Caco-2 (cell line): ENCODE data around the gene BAIAP2L2. TPM values are rescaled to one million over a fixed set of nuclear protein-coding genes. Genes with fewer than 3 reads are reported as not detected.

Experiments
- BruUV-seq: library from RNA; stranded (reverse); fragments of 400-500 nt; replicated peaks from 2 replicates; lab custom pipeline; 2021; lab: Mats Ljungman, UMichigan
- CTCF ChIA-PET: fragments of 300-600 bp; sonication (Branson Sonifier 250); formaldehyde crosslinking; loops from one replicate; lab custom pipeline; 2022; ENCODE audit warnings: antibody characterized with exemption; lab: Charles Lee
- POLR2A ChIA-PET: fragments of 300-600 bp; sonication (Branson Sonifier 250); formaldehyde crosslinking; loops from one replicate; lab custom pipeline; 2022; ENCODE audit warnings: antibody characterized with exemption; lab: Charles Lee
- DNase-seq, 2 experiments: peaks; one replicate each; pipeline versions ENCODE4 v3.0.0 to v3.0.0-alpha.2; 2020 to 2022
- H3K27me3 ChIP-seq: replicated peaks from 2 replicates; pipeline ENCODE4 v1.6.0; 2011; ENCODE audit warnings: low read length; ENCODE audit not compliant: control insufficient read depth, insufficient read depth
- H3K36me3 ChIP-seq: 2 replicates; pipeline ENCODE4 v1.5.1; 2011; ENCODE audit warnings: low read length; ENCODE audit not compliant: control insufficient read depth, insufficient read depth
- H3K4me1 ChIP-seq: fragments of 250-450 bp; sonication (Bioruptor Pico); 2 replicates; pipeline ENCODE4 v1.5.1; 2020; ENCODE audit warnings: mild to moderate bottlenecking
- H3K4me3 ChIP-seq: 2 replicates; pipeline ENCODE4 v1.5.1; 2011; ENCODE audit warnings: low read depth, mild to moderate bottlenecking, control low read depth, low read length
- H3K9me3 ChIP-seq: fragments of 250-450 bp; sonication (Bioruptor Pico); 2 replicates; pipeline ENCODE4 v1.5.1; 2020; ENCODE audit warnings: mild to moderate bottlenecking, moderate library complexity
- H3K27ac Mint-ChIP-seq: one replicate; pipeline ENCODE4 v1.8.0; 2022; ENCODE audit warnings: mixed read lengths; ENCODE audit not compliant: unreplicated experiment
- H3K27me3 Mint-ChIP-seq: one replicate; pipeline ENCODE4 v1.8.0; 2022; ENCODE audit warnings: mixed read lengths; ENCODE audit not compliant: insufficient read depth, unreplicated experiment
- H3K36me3 Mint-ChIP-seq: one replicate; pipeline ENCODE4 v1.8.0; 2022; ENCODE audit warnings: mild to moderate bottlenecking, mixed read lengths; ENCODE audit not compliant: insufficient read depth, unreplicated experiment
- H3K4me1 Mint-ChIP-seq: one replicate; pipeline ENCODE4 v1.8.0; 2022; ENCODE audit warnings: low read depth, mixed read lengths; ENCODE audit not compliant: unreplicated experiment
- H3K4me3 Mint-ChIP-seq: one replicate; pipeline ENCODE4 v1.8.0; 2022; ENCODE audit warnings: mild to moderate bottlenecking, moderate library complexity, mixed read lengths; ENCODE audit not compliant: unreplicated experiment
- H3K9me3 Mint-ChIP-seq: one replicate; pipeline ENCODE4 v1.8.0; 2022; ENCODE audit warnings: mixed read lengths; ENCODE audit not compliant: unreplicated experiment
- CTCF ChIP-seq, 2 experiments: fragments of 200-600 bp in 1 of 2; IDR thresholded peaks; 1 replicate in 1 of 2; 2 replicates in 1 of 2; pipeline versions ENCODE4 v1.5.1 to v1.8.0; 2011 to 2022; ENCODE audit warnings: antibody characterized with exemption in 1 of 2, control low read depth in 1 of 2, inconsistent platforms in 1 of 2, low read depth in 1 of 2, low read length in 1 of 2, mild to moderate bottlenecking in 1 of 2, moderate library complexity in 1 of 2; ENCODE audit not compliant: insufficient read depth in 1 of 2, severe bottlenecking in 1 of 2, unreplicated experiment in 1 of 2
- intact Hi-C: fragments of 100-400 bp; cut with micrococcal nuclease; formaldehyde crosslinking; loops from one replicate; pipeline ENCODE4 v1.10.0; 2022; ENCODE audit not compliant: unreplicated experiment
- total RNA-seq: library from RNA; stranded (reverse); gene quantifications from 2 replicates; pipeline ENCODE4 v1.2.3, GENCODE V29; 2022

Gene BAIAP2L2
- total RNA-seq, 1 experiment from 2014 or later = 4.4 TPM

- TF ChIP-seq CTCF (IDR thresholded peaks at IDR 0.05; ENCODE audit: insufficient read depth in 1 of 2, low read depth in 1 of 2, low read length in 1 of 2, severe bottlenecking in 1 of 2, unreplicated experiment in 1 of 2) = no peak
- H3K4me1 Mint-ChIP-seq = no peaks in the 10 kb centered on the region
- no peaks in the 10 kb centered on the region for H3K27me3 Mint-ChIP-seq
- H3K27ac Mint-ChIP-seq = no peak overlapping the region
- ChIA-PET POLR2A (no interaction called here), CTCF (no interaction called here)
- peaks cover 5% of the 10 kb centered on the region for H3K36me3 Mint-ChIP-seq
- no peaks in the 10 kb centered on the region for H3K27me3 ChIP-seq
- BruUV-seq = no TSS peak
- intact Hi-C loops = no loop called here
- H3K4me3 Mint-ChIP-seq = no peak overlapping the region
- H3K9me3 Mint-ChIP-seq = no peaks in the 10 kb centered on the region
- H3K36me3 ChIP-seq = no peaks in the 10 kb centered on the region; the same call in 1 of the 2 replicates
- DNase-seq = no peak
- H3K4me3 ChIP-seq = no peak overlapping the region
- no peaks in the 10 kb centered on the region for H3K9me3 ChIP-seq
- H3K4me1 ChIP-seq = no peaks in the 10 kb centered on the region
These were observed 22.3 kb upstream of the BAIAP2L2 start for GRCh38 chr22:38132794-38133193.

GRCh38 chr22:38132136-38132535 lies 21.7 kb upstream of the BAIAP2L2 start:
- ChIA-PET CTCF (no interaction called here), POLR2A (no interaction called here)
- Mint-ChIP-seq H3K27me3 (no peaks in the 10 kb centered on the region), H3K4me3 (no peak overlapping the region), H3K27ac (no peak overlapping the region), H3K4me1 (no peaks in the 10 kb centered on the region), H3K9me3 (no peaks in the 10 kb centered on the region), H3K36me3 (no peaks in the 10 kb centered on the region)
- Histone ChIP-seq H3K4me3 (no peak overlapping the region), H3K9me3 (no peaks in the 10 kb centered on the region), H3K4me1 (no peaks in the 10 kb centered on the region), H3K27me3 (no peaks in the 10 kb centered on the region), H3K36me3 (no peaks in the 10 kb centered on the region; the same call in 1 of the 2 replicates)
- DNase-seq = no peak
- no peak for TF ChIP-seq CTCF (IDR thresholded peaks at IDR 0.05; ENCODE audit: insufficient read depth in 1 of 2, low read depth in 1 of 2, low read length in 1 of 2, severe bottlenecking in 1 of 2, unreplicated experiment in 1 of 2)
- intact Hi-C loops = no loop called here
- BruUV-seq = no TSS peak

DNA sequence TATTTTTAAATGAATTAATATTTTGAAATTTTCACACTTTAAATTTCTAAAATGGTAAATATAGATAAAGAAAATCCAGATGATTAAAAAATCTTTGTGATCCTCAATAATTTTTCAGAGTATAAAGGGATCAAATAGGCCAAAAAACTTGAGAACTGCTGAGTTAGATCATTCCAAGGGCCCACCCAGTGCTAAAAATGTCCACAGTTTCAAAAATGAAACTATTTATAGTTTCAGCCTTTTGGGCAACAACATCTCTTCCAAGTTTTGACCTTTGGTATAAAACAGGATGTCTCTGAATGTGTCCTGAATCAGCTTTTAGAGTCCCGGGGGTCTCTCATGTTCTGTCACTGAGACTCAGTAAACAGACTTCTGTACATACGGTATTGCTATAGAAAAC lies 20.9 kb upstream of the BAIAP2L2 start:
- Mint-ChIP-seq H3K27ac (no peak overlapping the region), H3K36me3 (no peaks in the 10 kb centered on the region), H3K4me3 (no peak overlapping the region), H3K4me1 (no peaks in the 10 kb centered on the region), H3K9me3 (no peaks in the 10 kb centered on the region), H3K27me3 (no peaks in the 10 kb centered on the region)
- no peaks in the 10 kb centered on the region for H3K9me3 ChIP-seq
- TF ChIP-seq CTCF (IDR thresholded peaks at IDR 0.05; ENCODE audit: insufficient read depth in 1 of 2, low read depth in 1 of 2, low read length in 1 of 2, severe bottlenecking in 1 of 2, unreplicated experiment in 1 of 2) = no peak
- BruUV-seq = no TSS peak
- no peaks in the 10 kb centered on the region; the same call in 1 of the 2 replicates for H3K36me3 ChIP-seq
- no peak overlapping the region for H3K4me3 ChIP-seq
- CTCF ChIA-PET = no interaction called here
- no peaks in the 10 kb centered on the region for H3K4me1 ChIP-seq
- DNase-seq = no peak
- intact Hi-C loops = no loop called here
- no peaks in the 10 kb centered on the region for H3K27me3 ChIP-seq
- POLR2A ChIA-PET = no interaction called here
